Neural progenitor cell (in vitro differentiated cells): Measurements from ENCODE around the gene CD8B. TPM values are rescaled to one million over a fixed set of nuclear protein-coding genes. Genes with fewer than 3 reads are reported as not detected.

Experiments used
- DNase-seq: peaks from one replicate; pipeline ENCODE4 v3.0.0-alpha.2; 2016; ENCODE audit warnings: low spot score
- H2AFZ ChIP-seq: fragments of 200-600 bp; sonication (generic); replicated peaks from 2 replicates; pipeline ENCODE4 v1.6.1; 2016; ENCODE audit warnings: antibody characterized with exemption
- H3F3A ChIP-seq: fragments of 200-600 bp; sonication (generic); 2 replicates; pipeline ENCODE4 v1.6.1; 2016; ENCODE audit warnings: antibody characterized with exemption, low read depth
- H3K27ac ChIP-seq: fragments of 200-600 bp; sonication (generic); 2 replicates; pipeline ENCODE4 v1.5.1; 2016; ENCODE audit warnings: mild to moderate bottlenecking
- H3K27me3 ChIP-seq: fragments of 200-600 bp; sonication (generic); 2 replicates; pipeline ENCODE4 v1.6.1; 2016; ENCODE audit warnings: mild to moderate bottlenecking, moderate library complexity
- H3K36me3 ChIP-seq: fragments of 200-600 bp; sonication (generic); 2 replicates; pipeline ENCODE4 v1.5.1; 2016
- H3K4me1 ChIP-seq: fragments of 200-600 bp; sonication (generic); 2 replicates; pipeline ENCODE4 v1.6.1; 2016; ENCODE audit warnings: mixed run types
- H3K4me2 ChIP-seq: fragments of 200-600 bp; sonication (generic); 2 replicates; pipeline ENCODE4 v1.6.1; 2016
- H3K4me3 ChIP-seq: fragments of 200-600 bp; sonication (generic); 2 replicates; pipeline ENCODE4 v1.5.1; 2016
- H3K79me2 ChIP-seq: fragments of 200-600 bp; sonication (generic); 2 replicates; pipeline ENCODE4 v1.6.1; 2016; ENCODE audit warnings: low read depth
- H3K9ac ChIP-seq: fragments of 200-600 bp; sonication (generic); 2 replicates; pipeline ENCODE4 v1.6.1; 2016
- H3K9me3 ChIP-seq: fragments of 200-600 bp; sonication (generic); 2 replicates; pipeline ENCODE4 v1.5.1; 2016; ENCODE audit warnings: low read depth
- H4K20me1 ChIP-seq: fragments of 200-600 bp; sonication (generic); 2 replicates; pipeline ENCODE4 v1.6.1; 2016; ENCODE audit warnings: low read depth
- H3K27ac Mint-ChIP-seq: 3 replicates; pipeline ENCODE4 v1.8.0; 2021; ENCODE audit warnings: mixed read lengths
- H3K27me3 Mint-ChIP-seq: 2 replicates; pipeline ENCODE4 v1.8.0; 2022; ENCODE audit warnings: low read depth, mild to moderate bottlenecking, inconsistent platforms, moderate library complexity, mixed read lengths; ENCODE audit not compliant: insufficient read depth
- H3K36me3 Mint-ChIP-seq: 3 replicates; pipeline ENCODE4 v1.8.0; 2021; ENCODE audit warnings: mixed read lengths
- H3K4me1 Mint-ChIP-seq: 3 replicates; pipeline ENCODE4 v1.8.0; 2021; ENCODE audit warnings: mixed read lengths
- H3K4me3 Mint-ChIP-seq: 3 replicates; pipeline ENCODE4 v1.8.0; 2021; ENCODE audit warnings: mild to moderate bottlenecking, moderate library complexity, mixed read lengths
- H3K9me3 Mint-ChIP-seq: 3 replicates; pipeline ENCODE4 v1.8.0; 2020; ENCODE audit warnings: mixed read lengths
- EZH2 ChIP-seq: fragments of 200-600 bp; sonication (generic); IDR thresholded peaks from 2 replicates; pipeline ENCODE4 v1.6.1; 2017; ENCODE audit warnings: antibody characterized with exemption, mild to moderate bottlenecking, moderate library complexity
- EZH2phosphoT487 ChIP-seq: fragments of 200-600 bp; sonication (generic); IDR thresholded peaks from 2 replicates; pipeline ENCODE4 v1.6.1; 2017; ENCODE audit warnings: antibody characterized with exemption
- total RNA-seq: library from RNA; depleted of rRNA; stranded (reverse); fragments of >200 nt; gene quantifications from 2 replicates; pipeline ENCODE4 v1.2.3, GENCODE V29; 2015; ENCODE audit warnings: low replicate concordance
- TF ChIP-seq, protein P1 (sequence below): fragments of 200-600 bp; sonication (generic); IDR thresholded peaks from 2 replicates; pipeline ENCODE4 v1.5.1; 2017; ENCODE audit warnings: antibody characterized with exemption, mild to moderate bottlenecking

Gene CD8B
- total RNA-seq, 1 donor from 2014 or later, result not detected

GRCh38 chr2:86770816-86771301 is 90.8 kb downstream of the CD8B start:
- no peaks in the 10 kb centered on the region for H3K79me2 ChIP-seq
- peaks cover 12% of the 10 kb centered on the region for H3K4me1 Mint-ChIP-seq
- no peak overlapping the region for H3K27ac ChIP-seq
- no peak overlapping the region for H3K27ac Mint-ChIP-seq
- H3K36me3 ChIP-seq, result peaks cover 21% of the 10 kb centered on the region
- H3K4me3 ChIP-seq, result no peak overlapping the region
- H3K27me3 ChIP-seq, result no peaks in the 10 kb centered on the region
- no peaks in the 10 kb centered on the region for H3K9me3 ChIP-seq
- H3K9ac ChIP-seq, result no peak overlapping the region
- peaks cover 30% of the 10 kb centered on the region for H4K20me1 ChIP-seq
- DNase-seq, result no peak
- peaks cover 16% of the 10 kb centered on the region for H3K36me3 Mint-ChIP-seq
- TF ChIP-seq EZH2, result no peak
- no peak for TF ChIP-seq EZH2phosphoT487
- TF ChIP-seq, protein P1, sequence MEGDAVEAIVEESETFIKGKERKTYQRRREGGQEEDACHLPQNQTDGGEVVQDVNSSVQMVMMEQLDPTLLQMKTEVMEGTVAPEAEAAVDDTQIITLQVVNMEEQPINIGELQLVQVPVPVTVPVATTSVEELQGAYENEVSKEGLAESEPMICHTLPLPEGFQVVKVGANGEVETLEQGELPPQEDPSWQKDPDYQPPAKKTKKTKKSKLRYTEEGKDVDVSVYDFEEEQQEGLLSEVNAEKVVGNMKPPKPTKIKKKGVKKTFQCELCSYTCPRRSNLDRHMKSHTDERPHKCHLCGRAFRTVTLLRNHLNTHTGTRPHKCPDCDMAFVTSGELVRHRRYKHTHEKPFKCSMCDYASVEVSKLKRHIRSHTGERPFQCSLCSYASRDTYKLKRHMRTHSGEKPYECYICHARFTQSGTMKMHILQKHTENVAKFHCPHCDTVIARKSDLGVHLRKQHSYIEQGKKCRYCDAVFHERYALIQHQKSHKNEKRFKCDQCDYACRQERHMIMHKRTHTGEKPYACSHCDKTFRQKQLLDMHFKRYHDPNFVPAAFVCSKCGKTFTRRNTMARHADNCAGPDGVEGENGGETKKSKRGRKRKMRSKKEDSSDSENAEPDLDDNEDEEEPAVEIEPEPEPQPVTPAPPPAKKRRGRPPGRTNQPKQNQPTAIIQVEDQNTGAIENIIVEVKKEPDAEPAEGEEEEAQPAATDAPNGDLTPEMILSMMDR, result no peak
- H3K4me2 ChIP-seq, result no peak overlapping the region
- no peak overlapping the region for H2AFZ ChIP-seq
- H3F3A ChIP-seq, result no peaks in the 10 kb centered on the region
- no peak overlapping the region for H3K4me3 Mint-ChIP-seq
- H3K4me1 ChIP-seq, result peaks cover 23% of the 10 kb centered on the region
- H3K9me3 Mint-ChIP-seq, result no peaks in the 10 kb centered on the region
- H3K27me3 Mint-ChIP-seq, result no peaks in the 10 kb centered on the region

GRCh38 chr2:86769838-86770237 is 91.8 kb downstream of the CD8B start:
- TF ChIP-seq, protein P1, result no peak
- TF ChIP-seq EZH2 (no peak), EZH2phosphoT487 (no peak)
- H3K4me3 Mint-ChIP-seq, result no peak overlapping the region
- Histone ChIP-seq H3K79me2 (peaks cover 5% of the 10 kb centered on the region), H2AFZ (no peak overlapping the region), H3K9ac (no peak overlapping the region), H3K27me3 (no peaks in the 10 kb centered on the region), H4K20me1 (peaks cover 30% of the 10 kb centered on the region), H3F3A (no peaks in the 10 kb centered on the region), H3K4me2 (no peak overlapping the region), H3K36me3 (peaks cover 21% of the 10 kb centered on the region), H3K9me3 (no peaks in the 10 kb centered on the region), H3K4me3 (no peak overlapping the region), H3K27ac (no peak overlapping the region), H3K4me1 (peaks cover 15% of the 10 kb centered on the region)
- peaks cover 16% of the 10 kb centered on the region for H3K36me3 Mint-ChIP-seq
- no peak for DNase-seq
- no peaks in the 10 kb centered on the region for H3K9me3 Mint-ChIP-seq
- H3K4me1 Mint-ChIP-seq, result peaks cover 6% of the 10 kb centered on the region
- no peak overlapping the region for H3K27ac Mint-ChIP-seq
- no peaks in the 10 kb centered on the region for H3K27me3 Mint-ChIP-seq

GRCh38 chr2:86768189-86768949 is 93.3 kb downstream of the CD8B start:
- peaks cover 26% of the 10 kb centered on the region for H4K20me1 ChIP-seq
- peaks cover under 1% of the 10 kb centered on the region for H3K4me1 ChIP-seq
- H2AFZ ChIP-seq, result no peak overlapping the region
- peaks cover 6% of the 10 kb centered on the region for H3F3A ChIP-seq
- TF ChIP-seq, protein P1, result no peak
- TF ChIP-seq EZH2phosphoT487, result no peak
- no peak for TF ChIP-seq EZH2
- no peaks in the 10 kb centered on the region for H3K27me3 ChIP-seq
- no peaks in the 10 kb centered on the region for H3K9me3 ChIP-seq
- Mint-ChIP-seq H3K4me1 (no peaks in the 10 kb centered on the region), H3K27ac (no peak overlapping the region), H3K27me3 (no peaks in the 10 kb centered on the region), H3K4me3 (no peak overlapping the region), H3K36me3 (peaks cover 13% of the 10 kb centered on the region), H3K9me3 (no peaks in the 10 kb centered on the region)
- H3K9ac ChIP-seq, result no peak overlapping the region
- no peak overlapping the region for H3K27ac ChIP-seq
- H3K4me2 ChIP-seq, result no peak overlapping the region
- peaks cover 5% of the 10 kb centered on the region for H3K79me2 ChIP-seq
- DNase-seq, result no peak
- H3K4me3 ChIP-seq, result no peak overlapping the region
- peaks cover 21% of the 10 kb centered on the region for H3K36me3 ChIP-seq

Other genes with a start within 250 kb of the CD8B start
- gene RNF103, start 238.0 kb downstream of the CD8B start, total RNA-seq, result 15.9 and 26.5 TPM in 2 replicates
- 74.5 and 107 TPM in 2 replicates for gene RMND5A, start 141.6 kb downstream of the CD8B start, total RNA-seq
- gene CD8A, start 71.0 kb downstream of the CD8B start, total RNA-seq, result 0.03 and 0.34 TPM in 2 replicates
- gene RGPD1, start 80.2 kb upstream of the CD8B start, total RNA-seq, result 11.2 and 19.6 TPM in 2 replicates
- 1.6 and 2.4 TPM in 2 replicates for gene PLGLB1, start 160.0 kb upstream of the CD8B start, total RNA-seq